ENCODE data around the gene TNFRSF25. TPM values are rescaled to one million over a fixed set of nuclear protein-coding genes. Genes with fewer than 3 reads are reported as not detected.

Gene TNFRSF25
- total and polyA plus RNA-seq, 3 donors from 2014 or later = 6.2 to 14.0 (median 13.4) TPM

DNA sequence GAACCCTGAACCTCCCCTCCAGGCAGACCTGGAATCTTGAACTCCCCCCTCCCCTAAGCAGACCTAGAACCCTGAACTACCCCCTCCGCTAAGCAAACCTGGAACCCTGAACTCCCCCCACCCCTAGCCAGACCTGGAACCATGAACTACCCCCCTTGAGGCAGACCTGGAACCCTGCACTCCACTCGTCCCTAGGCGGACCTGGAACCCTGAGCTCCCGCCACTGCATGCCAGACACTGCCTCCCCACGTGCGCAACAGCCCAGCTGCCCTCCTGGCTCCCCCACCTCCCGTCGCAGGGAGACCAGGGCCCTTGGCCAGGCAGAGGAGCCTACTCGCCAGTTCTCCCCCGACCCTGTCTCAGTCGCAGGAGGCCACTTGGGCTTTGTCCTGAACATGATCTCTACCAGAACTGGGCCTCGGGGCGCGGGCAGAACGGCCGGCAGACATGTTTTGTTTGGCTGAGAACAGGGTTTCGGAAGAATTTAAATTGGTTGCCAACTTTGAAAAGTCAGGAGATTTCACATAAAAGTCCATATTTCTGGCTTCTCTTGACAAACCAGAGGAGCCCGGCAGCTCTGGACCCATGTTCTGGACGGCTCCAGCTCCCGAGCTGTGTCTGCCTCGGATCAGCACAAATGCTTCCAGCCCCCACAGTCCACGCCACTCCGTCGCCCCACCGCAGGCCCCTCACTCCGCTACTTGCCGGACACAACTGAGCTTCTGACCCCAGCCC lies 34.7 kb upstream of the TNFRSF25 start:
- Histone ChIP-seq H3K27ac (peak overlapping the region; percentile 46 to 78), H3K4me1 (peaks cover 54% of the 10 kb centered on the region), H3K27me3 (no peaks in the 10 kb centered on the region), H3K9me3 (no peaks in the 10 kb centered on the region), H3K36me3 (ENCODE audit: low read depth, missing control alignments) (no peaks in the 10 kb centered on the region), H3K4me3 (no peak overlapping the region)
- WGBS, 2 donors = 66 to 73% methylated on average over 25 to 27 of the region's 27 CpGs
- no peak for TF ChIP-seq POLR2A (IDR thresholded peaks at IDR 0.05)
- TF ChIP-seq, protein P1, sequence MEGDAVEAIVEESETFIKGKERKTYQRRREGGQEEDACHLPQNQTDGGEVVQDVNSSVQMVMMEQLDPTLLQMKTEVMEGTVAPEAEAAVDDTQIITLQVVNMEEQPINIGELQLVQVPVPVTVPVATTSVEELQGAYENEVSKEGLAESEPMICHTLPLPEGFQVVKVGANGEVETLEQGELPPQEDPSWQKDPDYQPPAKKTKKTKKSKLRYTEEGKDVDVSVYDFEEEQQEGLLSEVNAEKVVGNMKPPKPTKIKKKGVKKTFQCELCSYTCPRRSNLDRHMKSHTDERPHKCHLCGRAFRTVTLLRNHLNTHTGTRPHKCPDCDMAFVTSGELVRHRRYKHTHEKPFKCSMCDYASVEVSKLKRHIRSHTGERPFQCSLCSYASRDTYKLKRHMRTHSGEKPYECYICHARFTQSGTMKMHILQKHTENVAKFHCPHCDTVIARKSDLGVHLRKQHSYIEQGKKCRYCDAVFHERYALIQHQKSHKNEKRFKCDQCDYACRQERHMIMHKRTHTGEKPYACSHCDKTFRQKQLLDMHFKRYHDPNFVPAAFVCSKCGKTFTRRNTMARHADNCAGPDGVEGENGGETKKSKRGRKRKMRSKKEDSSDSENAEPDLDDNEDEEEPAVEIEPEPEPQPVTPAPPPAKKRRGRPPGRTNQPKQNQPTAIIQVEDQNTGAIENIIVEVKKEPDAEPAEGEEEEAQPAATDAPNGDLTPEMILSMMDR (IDR thresholded peaks at IDR 0.05) = no peak
- intact Hi-C loops (cut with DNase I; ENCODE audit: low total_unique reads) = no loop called here
- DNase-seq = peak; percentile 43

GRCh38 chr1:6499296-6499695 lies 33.3 kb upstream of the TNFRSF25 start:
- no peak overlapping the region for H3K4me3 ChIP-seq
- intact Hi-C loops (cut with DNase I; ENCODE audit: low total_unique reads) = no loop called here
- no peaks in the 10 kb centered on the region for H3K36me3 ChIP-seq (ENCODE audit: low read depth, missing control alignments)
- no peaks in the 10 kb centered on the region for H3K9me3 ChIP-seq
- H3K4me1 ChIP-seq = peaks cover 54% of the 10 kb centered on the region
- WGBS, 2 donors = 82 to 86% methylated on average over 4 of the region's 4 CpGs
- peak overlapping the region; percentile 32 to 78 for H3K27ac ChIP-seq
- no peaks in the 10 kb centered on the region for H3K27me3 ChIP-seq
- DNase-seq = no peak
- no peak for TF ChIP-seq POLR2A (IDR thresholded peaks at IDR 0.05)
- TF ChIP-seq, protein P1 (IDR thresholded peaks at IDR 0.05) = no peak

GRCh38 chr1:6498576-6499111 lies 32.7 kb upstream of the TNFRSF25 start:
- no peak overlapping the region for H3K4me3 ChIP-seq

GRCh38 chr1:6497867-6498575 lies 32.0 kb upstream of the TNFRSF25 start:
- H3K4me1 ChIP-seq = peaks cover 54% of the 10 kb centered on the region
- H3K36me3 ChIP-seq (ENCODE audit: low read depth, missing control alignments) = no peaks in the 10 kb centered on the region
- intact Hi-C loops (cut with DNase I; ENCODE audit: low total_unique reads) = no loop called here
- WGBS, 2 donors = 40 to 100% methylated on average over 1 to 20 of the region's 20 CpGs
- no peaks in the 10 kb centered on the region for H3K9me3 ChIP-seq
- peak overlapping the region in 1 of 2 donors; percentile 78 for H3K27ac ChIP-seq
- TF ChIP-seq, protein P1 (IDR thresholded peaks at IDR 0.05) = no peak
- TF ChIP-seq POLR2A (IDR thresholded peaks at IDR 0.05) = no peak
- no peaks in the 10 kb centered on the region for H3K27me3 ChIP-seq
- peak overlapping the region; percentile 53 to 59 for H3K4me3 ChIP-seq
- no peak for DNase-seq

More at GRCh38 chr1:6498576-6499111, 32.7 kb upstream of the TNFRSF25 start:
- peaks cover 54% of the 10 kb centered on the region for H3K4me1 ChIP-seq
- peak; percentile 32 for DNase-seq
- no peaks in the 10 kb centered on the region for H3K36me3 ChIP-seq (ENCODE audit: low read depth, missing control alignments)
- H3K27ac ChIP-seq = peak overlapping the region; percentile 32 to 78
- H3K27me3 ChIP-seq = no peaks in the 10 kb centered on the region
- intact Hi-C loops (cut with DNase I; ENCODE audit: low total_unique reads) = no loop called here
- H3K9me3 ChIP-seq = no peaks in the 10 kb centered on the region
- 31 to 51% methylated on average over 5 to 13 of the region's 13 CpGs for WGBS, 2 donors
- TF ChIP-seq, protein P1 (IDR thresholded peaks at IDR 0.05) = no peak
- no peak for TF ChIP-seq POLR2A (IDR thresholded peaks at IDR 0.05)
